Measurements from ENCODE around the gene CCNYL1. TPM values are rescaled to one million over a fixed set of nuclear protein-coding genes. Genes with fewer than 3 reads are reported as not detected.
"Not testable (repeated sequence)": the region's sequence is repeated elsewhere in the genome, so short reads cannot be mapped to it uniquely, and the experiment has no call there.

CCNYL1 gene
- total RNA-seq, 4 donors from 2014 or later = 14.8 to 22.2 (median 17.9) TPM

- no peaks in the 10 kb centered on the region for H3K27me3 ChIP-seq
- WGBS, 2 donors = 40 to 54% methylated on average over 6 of the region's 6 CpGs
- peak overlapping the region; percentile 60 to 80 (median 72) for H3K27ac ChIP-seq
- TF ChIP-seq POLR2A (IDR thresholded peaks at IDR 0.05) (peak in 1 of 2 donors; percentile 24), CTCF (IDR thresholded peaks at IDR 0.05) (no peak)
- no peaks in the 10 kb centered on the region for H3K36me3 ChIP-seq
- peak; percentile 67 to 74 for DNase-seq
- no peak overlapping the region for H3K4me3 ChIP-seq (replicated peaks in 1 of 3)
- intact Hi-C loops (cut with DNase I) = no loop called here
- peaks cover 7 to 14% of the 10 kb centered on the region in 2 donors for H3K4me1 ChIP-seq
- H3K9me3 ChIP-seq = no peaks in the 10 kb centered on the region
Observed at GRCh38 chr2:207720517-207721187, 9.2 kb downstream of the CCNYL1 start.

GRCh38 chr2:207722773-207723424 is 11.5 kb downstream of the CCNYL1 start:
- H3K9me3 ChIP-seq = no peaks in the 10 kb centered on the region
- H3K27ac ChIP-seq = peak overlapping the region in 1 of 3 donors; percentile 80
- no peaks in the 10 kb centered on the region for H3K36me3 ChIP-seq
- intact Hi-C loops (cut with DNase I) = no loop called here
- peaks cover 14 to 22% of the 10 kb centered on the region in 2 donors for H3K4me1 ChIP-seq
- no peak overlapping the region for H3K4me3 ChIP-seq (replicated peaks in 1 of 3)
- no peaks in the 10 kb centered on the region for H3K27me3 ChIP-seq
- 93 to 95% methylated on average over 7 of the region's 7 CpGs for WGBS, 2 donors
- no peak for DNase-seq
- no peak for TF ChIP-seq CTCF (IDR thresholded peaks at IDR 0.05)
- TF ChIP-seq POLR2A (IDR thresholded peaks at IDR 0.05) = no peak

- intact Hi-C loops (cut with DNase I); H3K27me3 ChIP-seq; H3K9me3 ChIP-seq; H3K27ac ChIP-seq; DNase-seq; H3K36me3 ChIP-seq; H3K4me3 ChIP-seq (replicated peaks in 1 of 3): not testable (repeated sequence)
- peaks cover 14 to 22% of the 10 kb centered on the region in 2 donors for H3K4me1 ChIP-seq
- WGBS, 2 donors = 85 to 95% methylated on average over 8 of the region's 8 CpGs
Observed at GRCh38 chr2:207723425-207723787, 12.0 kb downstream of the CCNYL1 start.

GRCh38 chr2:207724113-207724512 is 12.7 kb downstream of the CCNYL1 start:
- no peak overlapping the region for H3K27ac ChIP-seq
- no peaks in the 10 kb centered on the region for H3K36me3 ChIP-seq
- no peak for DNase-seq
- H3K9me3 ChIP-seq = no peaks in the 10 kb centered on the region
- H3K4me1 ChIP-seq = peaks cover 14 to 22% of the 10 kb centered on the region in 2 donors
- H3K4me3 ChIP-seq (replicated peaks in 1 of 3) = no peak overlapping the region
- TF ChIP-seq CTCF (IDR thresholded peaks at IDR 0.05) (no peak), POLR2A (IDR thresholded peaks at IDR 0.05) (no peak)
- H3K27me3 ChIP-seq = no peaks in the 10 kb centered on the region
- intact Hi-C loops (cut with DNase I) = no loop called here
- 73 to 74% methylated on average over 3 of the region's 3 CpGs for WGBS, 2 donors

- Histone ChIP-seq H3K36me3 (no peaks in the 10 kb centered on the region), H3K4me1 (peaks cover 9 to 20% of the 10 kb centered on the region in 2 donors), H3K27me3 (no peaks in the 10 kb centered on the region), H3K9me3 (no peaks in the 10 kb centered on the region), H3K27ac (peak overlapping the region in 2 of 3 donors; percentile 15 to 21), H3K4me3 (replicated peaks in 1 of 3) (no peak overlapping the region)
- intact Hi-C loops (cut with DNase I) = no loop called here
- TF ChIP-seq POLR2A (IDR thresholded peaks at IDR 0.05) (no peak), CTCF (IDR thresholded peaks at IDR 0.05) (no peak)
- 72 to 78% methylated on average over 4 of the region's 4 CpGs for WGBS, 2 donors
- DNase-seq = peak; percentile 38 to 42
Observed at GRCh38 chr2:207725873-207726578, 14.6 kb downstream of the CCNYL1 start.

Data from thyroid gland (tissue), 4 donors.